ENCODE measurements around the gene RPS6KA4.
"Not testable (repeated sequence)": the region's sequence is repeated elsewhere in the genome, so short reads cannot be mapped to it uniquely, and the experiment has no call there.

Gene RPS6KA4

GRCh38 chr11:64391839-64392238, 32.9 kb downstream of the RPS6KA4 start:
- no peak for DNase-seq

- no peak for DNase-seq
Observed at GRCh38 chr11:64395545-64396078, 36.6 kb downstream of the RPS6KA4 start.

GRCh38 chr11:64396079-64396591, 37.2 kb downstream of the RPS6KA4 start:
- DNase-seq: no peak

GRCh38 chr11:64400102-64400501, 41.1 kb downstream of the RPS6KA4 start:
- DNase-seq: no peak

- no peak for DNase-seq
Observed at GRCh38 chr11:64400667-64401066, 41.7 kb downstream of the RPS6KA4 start.

GRCh38 chr11:64401775-64402174, 42.8 kb downstream of the RPS6KA4 start:
- DNase-seq: no peak

- no peak for DNase-seq
Observed at GRCh38 chr11:64403106-64403505, 44.1 kb downstream of the RPS6KA4 start.

GRCh38 chr11:64406221-64406946, 47.4 kb downstream of the RPS6KA4 start:
- no peak for DNase-seq

GRCh38 chr11:64407221-64407620, 48.3 kb downstream of the RPS6KA4 start:
- no peak for DNase-seq

- DNase-seq: no peak
Observed at GRCh38 chr11:64407630-64408029, 48.7 kb downstream of the RPS6KA4 start.

- DNase-seq: no peak
Observed at GRCh38 chr11:64409278-64409677, 50.3 kb downstream of the RPS6KA4 start.

GRCh38 chr11:64409707-64410403, 50.9 kb downstream of the RPS6KA4 start:
- no peak for DNase-seq

- no peak for DNase-seq
Observed at GRCh38 chr11:64410404-64410734, 51.4 kb downstream of the RPS6KA4 start.

GRCh38 chr11:64413417-64413816, 54.5 kb downstream of the RPS6KA4 start:
- no peak for DNase-seq

GRCh38 chr11:64415286-64415685, 56.3 kb downstream of the RPS6KA4 start:
- DNase-seq: no peak

- no peak for DNase-seq
Observed at GRCh38 chr11:64415996-64416728, 57.2 kb downstream of the RPS6KA4 start.

GRCh38 chr11:64418233-64418632, 59.3 kb downstream of the RPS6KA4 start:
- not testable (repeated sequence) for DNase-seq

- no peak for DNase-seq
Observed at GRCh38 chr11:64419257-64419790, 60.4 kb downstream of the RPS6KA4 start.

- DNase-seq: no peak
Observed at GRCh38 chr11:64419818-64420485, 61.0 kb downstream of the RPS6KA4 start.
